Measurements from ENCODE around the gene OSBPL5. TPM values are rescaled to one million over a fixed set of nuclear protein-coding genes. Genes with fewer than 3 reads are reported as not detected.

OSBPL5 gene
- total and polyA plus RNA-seq, 9 of the 15 experiments (the other 6 are each of a cell fraction or from before 2014, with no cell fraction given), result 0.06 to 14.8 (median 3.2) TPM

- peaks cover 14% of the 10 kb centered on the region; the same call in 1 of the 3 replicates for H3K36me3 ChIP-seq (ENCODE audit: control insufficient read depth, insufficient read depth, low read length)
- ATAC-seq, result no peak
- H3K9ac ChIP-seq (ENCODE audit: insufficient read depth in 1 of 2, low read depth in 2 of 2, low read length in 2 of 2), result peak overlapping the region in 1 of 2 experiments; percentile 26; a peak in 1 of 4 replicates
- H3K27me3 ChIP-seq (ENCODE audit: control insufficient read depth in 2 of 2, insufficient read depth in 2 of 2, low read length in 2 of 2), result no peaks in the 10 kb centered on the region
- no peak overlapping the region for H3K4me3 ChIP-seq
- no peak overlapping the region for H3K4me2 ChIP-seq (ENCODE audit: insufficient read depth, low read length)
- in situ Hi-C loops (cut with MboI) (no loop called here), intact Hi-C loops (cut with micrococcal nuclease) (no loop called here)
- H3K27ac ChIP-seq (ENCODE audit: extremely low read depth, low read depth, low read length), result no peak overlapping the region
- H3K9me3 ChIP-seq (replicated peaks; ENCODE audit: control insufficient read depth, insufficient read depth, low read depth, low read length), result no peaks in the 10 kb centered on the region
- ChIA-PET CTCF (ENCODE audit: low intra/inter-chr PET ratio) (no interaction called here), POLR2A (interaction anchor here (0.6 kb wide), 1 partner anchor 114 kb away, joined by 3 read pairs; no protein-coding TSS in a partner anchor)
- TF ChIP-seq ZNF3 (CRISPR knock-in tag; IDR thresholded peaks at IDR 0.05) (no peak), POLR2G (IDR thresholded peaks at IDR 0.05; ENCODE audit: low read depth, low read length) (0 out of 2 replicates have a peak, but pooled peaks have one; percentile 19)
- no peak for DNase-seq (ENCODE audit: extremely low read depth in 1 of 4, low spot score in 3 of 4)
- BruUV-seq (replicated peaks), result no TSS peak
- peaks cover 0 to 34% of the 10 kb centered on the region in 2 experiments; a peak in 2 of 5 replicates for H3K4me1 ChIP-seq (replicated peaks in 1 of 2; ENCODE audit: control insufficient read depth in 2 of 2, insufficient read depth in 2 of 2, low read length in 2 of 2)
- no peak overlapping the region for H2AFZ ChIP-seq (ENCODE audit: low read depth, low read length)
- no peaks in the 10 kb centered on the region for H3K79me2 ChIP-seq (ENCODE audit: control insufficient read depth, insufficient read depth, low read length)
- H3K9me1 ChIP-seq (ENCODE audit: control insufficient read depth, insufficient read depth, low read length), result no peaks in the 10 kb centered on the region
- 75% methylated on average over 19 of the region's 24 CpGs for WGBS (ENCODE audit: insufficient coverage, low coverage, missing lambda C conversion rate)
- no peak for FAIRE-seq
- H4K20me1 ChIP-seq (replicated peaks; ENCODE audit: control insufficient read depth, insufficient read depth, low read length), result peaks cover 4% of the 10 kb centered on the region; the same call in 1 of the 2 replicates
These were observed 38.0 kb downstream of the OSBPL5 start for GRCh38 chr11:3126901-3127691.

- ChIA-PET CTCF (ENCODE audit: low intra/inter-chr PET ratio) (no interaction called here), POLR2A (interaction anchor here (1.4 kb wide), 1 partner anchor 18 kb away, joined by 3 read pairs; no protein-coding TSS in a partner anchor)
- Histone ChIP-seq H3K27ac (ENCODE audit: extremely low read depth, low read depth, low read length) (no peak overlapping the region), H3K4me1 (replicated peaks in 1 of 2; ENCODE audit: control insufficient read depth in 2 of 2, insufficient read depth in 2 of 2, low read length in 2 of 2) (peaks cover 0 to 39% of the 10 kb centered on the region in 2 experiments; a peak in 2 of 5 replicates), H2AFZ (ENCODE audit: low read depth, low read length) (no peak overlapping the region), H3K9me1 (ENCODE audit: control insufficient read depth, insufficient read depth, low read length) (no peaks in the 10 kb centered on the region), H3K27me3 (ENCODE audit: control insufficient read depth in 2 of 2, insufficient read depth in 2 of 2, low read length in 2 of 2) (no peaks in the 10 kb centered on the region), H3K9me3 (replicated peaks; ENCODE audit: control insufficient read depth, insufficient read depth, low read depth, low read length) (no peaks in the 10 kb centered on the region), H4K20me1 (replicated peaks; ENCODE audit: control insufficient read depth, insufficient read depth, low read length) (peaks cover 4% of the 10 kb centered on the region; the same call in 1 of the 2 replicates), H3K36me3 (ENCODE audit: control insufficient read depth, insufficient read depth, low read length) (peaks cover 17% of the 10 kb centered on the region; the same call in 1 of the 3 replicates), H3K9ac (ENCODE audit: insufficient read depth in 1 of 2, low read depth in 2 of 2, low read length in 2 of 2) (no peak overlapping the region), H3K4me3 (no peak overlapping the region), H3K79me2 (ENCODE audit: control insufficient read depth, insufficient read depth, low read length) (no peaks in the 10 kb centered on the region), H3K4me2 (ENCODE audit: insufficient read depth, low read length) (no peak overlapping the region)
- 0 out of 2 replicates have a peak, but pooled peaks have one; percentile 17 for TF ChIP-seq POLR2G (IDR thresholded peaks at IDR 0.05; ENCODE audit: low read depth, low read length)
- TF ChIP-seq ELK3 (CRISPR knock-in tag; IDR thresholded peaks at IDR 0.05), result no peak
- no peak for TF ChIP-seq DDX20 (tag; IDR thresholded peaks at IDR 0.05; ENCODE audit: low read depth)
- TF ChIP-seq FOS (IDR thresholded peaks at IDR 0.05; ENCODE audit: extremely low read depth, insufficient read length), result no peak
- no peak for FAIRE-seq
- intact Hi-C loops (cut with micrococcal nuclease) (no loop called here), in situ Hi-C loops (cut with MboI) (no loop called here)
- 82% methylated on average over 17 of the region's 21 CpGs for WGBS (ENCODE audit: insufficient coverage, low coverage, missing lambda C conversion rate)
- DNase-seq (ENCODE audit: extremely low read depth in 1 of 4, low spot score in 3 of 4), result no peak
- no peak for ATAC-seq
- no TSS peak for BruUV-seq (replicated peaks)
These were observed 38.8 kb downstream of the OSBPL5 start for GRCh38 chr11:3126207-3126865.
